ENCODE data around the gene SCP2. TPM values are rescaled to one million over a fixed set of nuclear protein-coding genes. Genes with fewer than 3 reads are reported as not detected.

The SCP2 gene
- total RNA-seq, 5 donors from 2014 or later (not counting 1 experiment from before 2014, with no cell fraction given) = 46.5 to 63.9 (median 51.8) TPM

GRCh38 chr1:53024117-53024516 is 97.0 kb downstream of the SCP2 start:
- no peaks in the 10 kb centered on the region for H3K9me3 ChIP-seq
- ChIA-PET POLR2A (no interaction called here), CTCF (no interaction called here)
- H3K36me3 Mint-ChIP-seq = peaks cover 15% of the 10 kb centered on the region
- peaks cover 2 to 17% of the 10 kb centered on the region in 2 donors for H3K36me3 ChIP-seq (ENCODE audit: control insufficient read depth in 2 of 2, extremely low read depth in 1 of 2, insufficient read depth in 1 of 2, low read length in 1 of 2)
- H3K4me3 Mint-ChIP-seq = no peak overlapping the region
- ATAC-seq (replicated peaks in 1 of 4) (no peak), DNase-seq (no peak)
- no peak overlapping the region for H3K27ac ChIP-seq (ENCODE audit: low read length)
- no peaks in the 10 kb centered on the region for H3K27me3 ChIP-seq (replicated peaks in 1 of 2; ENCODE audit: control insufficient read depth in 2 of 2, extremely low read depth in 1 of 2, insufficient read depth in 2 of 2, low read length in 1 of 2)
- no peaks in the 10 kb centered on the region for H3K27me3 Mint-ChIP-seq
- peaks cover 13 to 14% (median 13%) of the 10 kb centered on the region in 3 donors for H3K4me1 Mint-ChIP-seq
- no peak overlapping the region for H3K27ac Mint-ChIP-seq
- no peaks in the 10 kb centered on the region for H3K4me1 ChIP-seq (ENCODE audit: control insufficient read depth in 1 of 2, extremely low read depth in 1 of 2, insufficient read depth in 2 of 2, low read length in 2 of 2)
- no peaks in the 10 kb centered on the region for H3K9me3 Mint-ChIP-seq
- no peak overlapping the region for H3K4me3 ChIP-seq (ENCODE audit: control insufficient read depth in 1 of 2, extremely low read depth in 1 of 2, low read length in 1 of 2)

GRCh38 chr1:53025034-53025768 is 98.1 kb downstream of the SCP2 start:
- CTCF ChIA-PET = no interaction called here
- POLR2A ChIA-PET = no interaction called here
- Mint-ChIP-seq H3K36me3 (peaks cover 14% of the 10 kb centered on the region), H3K9me3 (no peaks in the 10 kb centered on the region), H3K4me1 (peaks cover 9 to 13% (median 10%) of the 10 kb centered on the region in 3 donors), H3K4me3 (no peak overlapping the region), H3K27me3 (no peaks in the 10 kb centered on the region), H3K27ac (no peak overlapping the region)
- no peak for ATAC-seq (replicated peaks in 1 of 4)
- 100% methylated on average over 1 of the region's 2 CpGs for WGBS (ENCODE audit: insufficient coverage)
- no peaks in the 10 kb centered on the region for H3K4me1 ChIP-seq (ENCODE audit: control insufficient read depth in 1 of 2, extremely low read depth in 1 of 2, insufficient read depth in 2 of 2, low read length in 2 of 2)
- no peak for DNase-seq
- H3K27me3 ChIP-seq (replicated peaks in 1 of 2; ENCODE audit: control insufficient read depth in 2 of 2, extremely low read depth in 1 of 2, insufficient read depth in 2 of 2, low read length in 1 of 2) = no peaks in the 10 kb centered on the region
- H3K36me3 ChIP-seq (ENCODE audit: control insufficient read depth in 2 of 2, extremely low read depth in 1 of 2, insufficient read depth in 1 of 2, low read length in 1 of 2) = peaks cover 4 to 22% of the 10 kb centered on the region in 2 donors
- H3K4me3 ChIP-seq (ENCODE audit: control insufficient read depth in 1 of 2, extremely low read depth in 1 of 2, low read length in 1 of 2) = no peak overlapping the region
- no peaks in the 10 kb centered on the region for H3K9me3 ChIP-seq
- H3K27ac ChIP-seq (ENCODE audit: low read length) = no peak overlapping the region

GRCh38 chr1:53025769-53026112 is 98.7 kb downstream of the SCP2 start:
- Histone ChIP-seq H3K4me3 (ENCODE audit: control insufficient read depth in 1 of 2, extremely low read depth in 1 of 2, low read length in 1 of 2) (no peak overlapping the region), H3K4me1 (ENCODE audit: control insufficient read depth in 1 of 2, extremely low read depth in 1 of 2, insufficient read depth in 2 of 2, low read length in 2 of 2) (no peaks in the 10 kb centered on the region), H3K36me3 (ENCODE audit: control insufficient read depth in 2 of 2, extremely low read depth in 1 of 2, insufficient read depth in 1 of 2, low read length in 1 of 2) (peaks cover 4 to 21% of the 10 kb centered on the region in 2 donors), H3K27me3 (replicated peaks in 1 of 2; ENCODE audit: control insufficient read depth in 2 of 2, extremely low read depth in 1 of 2, insufficient read depth in 2 of 2, low read length in 1 of 2) (no peaks in the 10 kb centered on the region), H3K9me3 (no peaks in the 10 kb centered on the region), H3K27ac (ENCODE audit: low read length) (no peak overlapping the region)
- 94% methylated on average over 2 of the region's 2 CpGs for WGBS (ENCODE audit: insufficient coverage)
- DNase-seq = no peak
- no peak overlapping the region for H3K27ac Mint-ChIP-seq
- ChIA-PET CTCF (no interaction called here), POLR2A (no interaction called here)
- H3K4me1 Mint-ChIP-seq = peaks cover 8 to 13% (median 9%) of the 10 kb centered on the region in 3 donors
- H3K36me3 Mint-ChIP-seq = peaks cover 11% of the 10 kb centered on the region
- ATAC-seq (replicated peaks in 1 of 4) = no peak
- H3K27me3 Mint-ChIP-seq = no peaks in the 10 kb centered on the region
- no peaks in the 10 kb centered on the region for H3K9me3 Mint-ChIP-seq
- no peak overlapping the region for H3K4me3 Mint-ChIP-seq

- Histone ChIP-seq H3K27me3 (replicated peaks in 1 of 2; ENCODE audit: control insufficient read depth in 2 of 2, extremely low read depth in 1 of 2, insufficient read depth in 2 of 2, low read length in 1 of 2) (no peaks in the 10 kb centered on the region), H3K4me1 (ENCODE audit: control insufficient read depth in 1 of 2, extremely low read depth in 1 of 2, insufficient read depth in 2 of 2, low read length in 2 of 2) (no peaks in the 10 kb centered on the region), H3K9me3 (no peaks in the 10 kb centered on the region), H3K4me3 (ENCODE audit: control insufficient read depth in 1 of 2, extremely low read depth in 1 of 2, low read length in 1 of 2) (no peak overlapping the region), H3K36me3 (ENCODE audit: control insufficient read depth in 2 of 2, extremely low read depth in 1 of 2, insufficient read depth in 1 of 2, low read length in 1 of 2) (peaks cover 4 to 21% of the 10 kb centered on the region in 2 donors), H3K27ac (ENCODE audit: low read length) (no peak overlapping the region)
- no peak overlapping the region for H3K27ac Mint-ChIP-seq
- CTCF ChIA-PET = no interaction called here
- no peaks in the 10 kb centered on the region for H3K9me3 Mint-ChIP-seq
- 100% methylated on average over 1 of the region's 2 CpGs for WGBS (ENCODE audit: insufficient coverage)
- H3K27me3 Mint-ChIP-seq = no peaks in the 10 kb centered on the region
- peaks cover 15% of the 10 kb centered on the region for H3K36me3 Mint-ChIP-seq
- no peak overlapping the region for H3K4me3 Mint-ChIP-seq
- DNase-seq (no peak), ATAC-seq (replicated peaks in 1 of 4) (no peak)
- H3K4me1 Mint-ChIP-seq = peaks cover 8 to 15% (median 9%) of the 10 kb centered on the region in 3 donors
- POLR2A ChIA-PET = no interaction called here
These were observed 99.2 kb downstream of the SCP2 start for GRCh38 chr1:53026254-53026653.

- POLR2A ChIA-PET = no interaction called here
- Mint-ChIP-seq H3K9me3 (no peaks in the 10 kb centered on the region), H3K4me1 (peaks cover 1 to 14% (median 9%) of the 10 kb centered on the region in 3 donors), H3K27ac (no peak overlapping the region), H3K36me3 (peaks cover 25% of the 10 kb centered on the region), H3K27me3 (no peaks in the 10 kb centered on the region), H3K4me3 (no peak overlapping the region)
- CTCF ChIA-PET = no interaction called here
- ATAC-seq (replicated peaks in 1 of 4) (no peak), DNase-seq (no peak)
- Histone ChIP-seq H3K4me3 (ENCODE audit: control insufficient read depth in 1 of 2, extremely low read depth in 1 of 2, low read length in 1 of 2) (no peak overlapping the region), H3K4me1 (ENCODE audit: control insufficient read depth in 1 of 2, extremely low read depth in 1 of 2, insufficient read depth in 2 of 2, low read length in 2 of 2) (no peaks in the 10 kb centered on the region), H3K36me3 (ENCODE audit: control insufficient read depth in 2 of 2, extremely low read depth in 1 of 2, insufficient read depth in 1 of 2, low read length in 1 of 2) (peaks cover 4 to 32% of the 10 kb centered on the region in 2 donors), H3K9me3 (no peaks in the 10 kb centered on the region), H3K27me3 (replicated peaks in 1 of 2; ENCODE audit: control insufficient read depth in 2 of 2, extremely low read depth in 1 of 2, insufficient read depth in 2 of 2, low read length in 1 of 2) (no peaks in the 10 kb centered on the region), H3K27ac (ENCODE audit: low read length) (no peak overlapping the region)
- WGBS (ENCODE audit: insufficient coverage) = no CpG with 5 or more reads among the region's 1 CpG
These were observed 104.7 kb downstream of the SCP2 start for GRCh38 chr1:53031732-53032131.

- Mint-ChIP-seq H3K36me3 (peaks cover 31% of the 10 kb centered on the region), H3K27me3 (no peaks in the 10 kb centered on the region), H3K27ac (no peak overlapping the region), H3K9me3 (no peaks in the 10 kb centered on the region), H3K4me3 (no peak overlapping the region), H3K4me1 (peaks cover 0 to 5% (median 4%) of the 10 kb centered on the region in 3 donors)
- ChIA-PET CTCF (no interaction called here), POLR2A (no interaction called here)
- Histone ChIP-seq H3K36me3 (ENCODE audit: control insufficient read depth in 2 of 2, extremely low read depth in 1 of 2, insufficient read depth in 1 of 2, low read length in 1 of 2) (peaks cover 0 to 34% of the 10 kb centered on the region in 2 donors), H3K4me3 (ENCODE audit: control insufficient read depth in 1 of 2, extremely low read depth in 1 of 2, low read length in 1 of 2) (no peak overlapping the region), H3K27ac (ENCODE audit: low read length) (no peak overlapping the region), H3K9me3 (no peaks in the 10 kb centered on the region), H3K27me3 (replicated peaks in 1 of 2; ENCODE audit: control insufficient read depth in 2 of 2, extremely low read depth in 1 of 2, insufficient read depth in 2 of 2, low read length in 1 of 2) (no peaks in the 10 kb centered on the region), H3K4me1 (ENCODE audit: control insufficient read depth in 1 of 2, extremely low read depth in 1 of 2, insufficient read depth in 2 of 2, low read length in 2 of 2) (no peaks in the 10 kb centered on the region)
- DNase-seq = no peak
- WGBS (ENCODE audit: insufficient coverage) = no CpG with 5 or more reads among the region's 4 CpGs
- no peak for ATAC-seq (replicated peaks in 1 of 4)
These were observed 110.1 kb downstream of the SCP2 start for GRCh38 chr1:53037159-53037558.

GRCh38 chr1:53038566-53038965 is 111.5 kb downstream of the SCP2 start:
- ChIA-PET POLR2A (no interaction called here), CTCF (no interaction called here)
- Histone ChIP-seq H3K9me3 (no peaks in the 10 kb centered on the region), H3K4me1 (ENCODE audit: control insufficient read depth in 1 of 2, extremely low read depth in 1 of 2, insufficient read depth in 2 of 2, low read length in 2 of 2) (no peaks in the 10 kb centered on the region), H3K4me3 (ENCODE audit: control insufficient read depth in 1 of 2, extremely low read depth in 1 of 2, low read length in 1 of 2) (no peak overlapping the region), H3K27ac (ENCODE audit: low read length) (no peak overlapping the region), H3K27me3 (replicated peaks in 1 of 2; ENCODE audit: control insufficient read depth in 2 of 2, extremely low read depth in 1 of 2, insufficient read depth in 2 of 2, low read length in 1 of 2) (no peaks in the 10 kb centered on the region), H3K36me3 (ENCODE audit: control insufficient read depth in 2 of 2, extremely low read depth in 1 of 2, insufficient read depth in 1 of 2, low read length in 1 of 2) (peaks cover 0 to 38% of the 10 kb centered on the region in 2 donors)
- Mint-ChIP-seq H3K4me3 (no peak overlapping the region), H3K9me3 (no peaks in the 10 kb centered on the region), H3K27me3 (no peaks in the 10 kb centered on the region), H3K4me1 (peaks cover 0 to 3% (median 0%) of the 10 kb centered on the region in 3 donors), H3K36me3 (peaks cover 29% of the 10 kb centered on the region), H3K27ac (no peak overlapping the region)
- 89% methylated on average over 1 of the region's 3 CpGs for WGBS (ENCODE audit: insufficient coverage)
- no peak for ATAC-seq (replicated peaks in 1 of 4)
- DNase-seq = no peak
